ENCODE measurements around the gene TRIM17.

TRIM17 gene

GRCh38 chr1:228464487-228464983, 47.9 kb upstream of the TRIM17 start:
- peaks cover 24% of the 10 kb centered on the region for H3K4me1 ChIP-seq (ENCODE audit: low read length)
- H3K4me3 ChIP-seq (ENCODE audit: low read length) = peak overlapping the region; percentile 27
- no peaks in the 10 kb centered on the region for H4K20me1 ChIP-seq (ENCODE audit: insufficient read depth, low read length)
- H3K36me3 ChIP-seq (replicated peaks; ENCODE audit: insufficient read depth, low read length) = no peaks in the 10 kb centered on the region
- peak overlapping the region; percentile 24; the same call in 1 of the 2 replicates for H3K9ac ChIP-seq (ENCODE audit: low read length)
- H3K79me2 ChIP-seq (ENCODE audit: low read length) = no peaks in the 10 kb centered on the region
- H3K4me2 ChIP-seq (ENCODE audit: low read depth, low read length) = peak overlapping the region; percentile 71
- H2AFZ ChIP-seq (ENCODE audit: low read length) = peak overlapping the region; percentile 47; the same call in 1 of the 2 replicates
- H3K27ac ChIP-seq (ENCODE audit: low read length) = peak overlapping the region; percentile 54; the same call in 1 of the 2 replicates
- no peaks in the 10 kb centered on the region for H3K9me2 ChIP-seq (replicated peaks; ENCODE audit: insufficient read depth, low read length)
- peaks cover 19% of the 10 kb centered on the region; the same call in 1 of the 2 replicates for H3F3A ChIP-seq (ENCODE audit: insufficient read depth, low read length)
- H3K27me3 ChIP-seq (replicated peaks; ENCODE audit: insufficient read depth, low read length) = 0 out of 2 replicates have a peak, but pooled peaks cover 2% of the 10 kb centered on the region
- DNase-seq = peak; percentile 81
- TF ChIP-seq EZH2phosphoT487 (IDR thresholded peaks at IDR 0.05; ENCODE audit: low read length) (no peak), CTCF (IDR thresholded peaks at IDR 0.05; ENCODE audit: low read length) (no peak), EZH2 (optimal IDR thresholded peaks at IDR 0.05; ENCODE audit: low read depth, low read length) (no peak)
- H3K9me3 ChIP-seq (replicated peaks; ENCODE audit: insufficient read depth, low read length) = no peaks in the 10 kb centered on the region

- TF ChIP-seq CTCF (IDR thresholded peaks at IDR 0.05; ENCODE audit: low read length) (peak; percentile 21; the same call in 1 of the 2 replicates), EZH2 (optimal IDR thresholded peaks at IDR 0.05; ENCODE audit: low read depth, low read length) (no peak)
- peak overlapping the region; percentile 49 for H2AFZ ChIP-seq (ENCODE audit: low read length)
- DNase-seq = peak; percentile 45
- peaks cover 19% of the 10 kb centered on the region; the same call in 1 of the 2 replicates for H3F3A ChIP-seq (ENCODE audit: insufficient read depth, low read length)
- H3K4me1 ChIP-seq (ENCODE audit: low read length) = peaks cover 30% of the 10 kb centered on the region
- no peaks in the 10 kb centered on the region for H4K20me1 ChIP-seq (ENCODE audit: insufficient read depth, low read length)
- H3K9ac ChIP-seq (ENCODE audit: low read length) = no peak overlapping the region
- H3K27me3 ChIP-seq (replicated peaks; ENCODE audit: insufficient read depth, low read length) = 0 out of 2 replicates have a peak, but pooled peaks cover 3% of the 10 kb centered on the region
- peak overlapping the region; percentile 71 for H3K4me2 ChIP-seq (ENCODE audit: low read depth, low read length)
- H3K9me2 ChIP-seq (replicated peaks; ENCODE audit: insufficient read depth, low read length) = no peaks in the 10 kb centered on the region
- no peaks in the 10 kb centered on the region for H3K9me3 ChIP-seq (replicated peaks; ENCODE audit: insufficient read depth, low read length)
- no peak overlapping the region for H3K27ac ChIP-seq (ENCODE audit: low read length)
- no peaks in the 10 kb centered on the region for H3K36me3 ChIP-seq (replicated peaks; ENCODE audit: insufficient read depth, low read length)
- peak overlapping the region; percentile 29; the same call in 1 of the 2 replicates for H3K4me3 ChIP-seq (ENCODE audit: low read length)
- H3K79me2 ChIP-seq (ENCODE audit: low read length) = no peaks in the 10 kb centered on the region
Measured at GRCh38 chr1:228463559-228464455, 47.1 kb upstream of the TRIM17 start.

GRCh38 chr1:228463009-228463558, 46.4 kb upstream of the TRIM17 start:
- Histone ChIP-seq H2AFZ (ENCODE audit: low read length) (peak overlapping the region; percentile 49; the same call in 1 of the 2 replicates), H3F3A (ENCODE audit: insufficient read depth, low read length) (peaks cover 19% of the 10 kb centered on the region; the same call in 1 of the 2 replicates), H4K20me1 (ENCODE audit: insufficient read depth, low read length) (no peaks in the 10 kb centered on the region), H3K9ac (ENCODE audit: low read length) (no peak overlapping the region), H3K4me2 (ENCODE audit: low read depth, low read length) (peak overlapping the region; percentile 40), H3K27me3 (replicated peaks; ENCODE audit: insufficient read depth, low read length) (0 out of 2 replicates have a peak, but pooled peaks cover 3% of the 10 kb centered on the region), H3K27ac (ENCODE audit: low read length) (no peak overlapping the region), H3K4me3 (ENCODE audit: low read length) (0 out of 2 replicates have a peak overlapping the region, but pooled peaks have one; percentile 29), H3K79me2 (ENCODE audit: low read length) (no peaks in the 10 kb centered on the region), H3K4me1 (ENCODE audit: low read length) (peaks cover 30% of the 10 kb centered on the region), H3K9me3 (replicated peaks; ENCODE audit: insufficient read depth, low read length) (no peaks in the 10 kb centered on the region), H3K9me2 (replicated peaks; ENCODE audit: insufficient read depth, low read length) (no peaks in the 10 kb centered on the region), H3K36me3 (replicated peaks; ENCODE audit: insufficient read depth, low read length) (no peaks in the 10 kb centered on the region)
- DNase-seq = no peak
- TF ChIP-seq EZH2phosphoT487 (IDR thresholded peaks at IDR 0.05; ENCODE audit: low read length) = no peak
- TF ChIP-seq EZH2 (optimal IDR thresholded peaks at IDR 0.05; ENCODE audit: low read depth, low read length) = no peak
- no peak for TF ChIP-seq CTCF (IDR thresholded peaks at IDR 0.05; ENCODE audit: low read length)
